Activated CD8-positive, alpha-beta T cell treated with anti-CD3 and anti-CD28 coated beads for 36 hours (primary cell): ENCODE data around the gene PIK3R2. TPM values are rescaled to one million over a fixed set of nuclear protein-coding genes. Genes with fewer than 3 reads are reported as not detected.

Experiments used
- ATAC-seq: fragments of 200-7000 bp; cut with Tn5 transposase; one replicate; pipeline ENCODE4 v1.10.0; 2021; ENCODE audit warnings: mild to moderate bottlenecking, moderate library complexity
- CTCF ChIA-PET: fragments of 350-600 bp; sonication (Branson Sonifier 250); formaldehyde crosslinking; loops from one replicate; lab custom pipeline; 2021; ENCODE audit warnings: antibody characterized with exemption; lab: Charles Lee
- POLR2A ChIA-PET: fragments of 350-600 bp; sonication (Branson Sonifier 250); formaldehyde crosslinking; loops from one replicate; lab custom pipeline; 2021; ENCODE audit warnings: antibody characterized with exemption; lab: Charles Lee
- DNase-seq: peaks from one replicate; pipeline ENCODE4 v3.0.0-alpha.2; 2020
- H3K27ac Mint-ChIP-seq: one replicate; pipeline ENCODE4 v1.8.0; 2021; ENCODE audit warnings: mild to moderate bottlenecking, mixed read lengths
- H3K27me3 Mint-ChIP-seq: one replicate; pipeline ENCODE4 v1.8.0; 2021; ENCODE audit warnings: mixed read lengths
- H3K36me3 Mint-ChIP-seq: one replicate; pipeline ENCODE4 v1.8.0; 2021; ENCODE audit warnings: low read depth, mixed read lengths
- H3K4me1 Mint-ChIP-seq: one replicate; pipeline ENCODE4 v1.8.0; 2021; ENCODE audit warnings: low read depth, mixed read lengths
- H3K4me3 Mint-ChIP-seq: one replicate; pipeline ENCODE4 v1.8.0; 2021; ENCODE audit warnings: mild to moderate bottlenecking, moderate library complexity, mixed read lengths
- H3K9me3 Mint-ChIP-seq: one replicate; pipeline ENCODE4 v1.8.0; 2021; ENCODE audit warnings: mixed read lengths
- CTCF ChIP-seq: fragments of 200-600 bp; IDR thresholded peaks from one replicate; pipeline ENCODE4 v1.8.0; 2022; ENCODE audit warnings: antibody characterized with exemption, mild to moderate bottlenecking
- intact Hi-C: fragments of 100-400 bp; cut with micrococcal nuclease; formaldehyde crosslinking; loops from one replicate; pipeline ENCODE4 v1.10.0; 2022
- total RNA-seq, 2 experiments: library from RNA; stranded (reverse); gene quantifications; one replicate each; pipeline ENCODE4 v1.2.3, GENCODE V29; 2021

The PIK3R2 gene
- total RNA-seq, 2 experiments from 2014 or later = 15.0 to 15.8 TPM

- no peaks in the 10 kb centered on the region for H3K4me1 Mint-ChIP-seq
- POLR2A ChIA-PET = interaction anchor here (3.4 kb wide), 1 partner anchor 11 kb away, joined by 15 read pairs; no protein-coding TSS in a partner anchor
- ATAC-seq = no peak
- no peak overlapping the region for H3K27ac Mint-ChIP-seq
- no peak overlapping the region for H3K4me3 Mint-ChIP-seq
- CTCF ChIA-PET = interaction anchor here (1.4 kb wide), 1 partner anchor 27 kb away, joined by 3 read pairs; no protein-coding TSS in a partner anchor
- H3K27me3 Mint-ChIP-seq = no peaks in the 10 kb centered on the region
- intact Hi-C loops = no loop called here
- no peak for DNase-seq
- TF ChIP-seq CTCF = no peak
- no peaks in the 10 kb centered on the region for H3K9me3 Mint-ChIP-seq
- H3K36me3 Mint-ChIP-seq = peaks cover 37% of the 10 kb centered on the region
Observed at GRCh38 chr19:18140473-18140872, 12.5 kb upstream of the PIK3R2 start.

GRCh38 chr19:18141031-18141430 lies 11.9 kb upstream of the PIK3R2 start:
- ChIA-PET CTCF (interaction anchor here (1.4 kb wide), 1 partner anchor 28 kb away, joined by 3 read pairs; no protein-coding TSS in a partner anchor), POLR2A (interaction anchor here (3.4 kb wide), 1 partner anchor 11 kb away, joined by 15 read pairs; no protein-coding TSS in a partner anchor)
- Mint-ChIP-seq H3K27ac (no peak overlapping the region), H3K36me3 (peaks cover 34% of the 10 kb centered on the region), H3K9me3 (no peaks in the 10 kb centered on the region), H3K4me1 (no peaks in the 10 kb centered on the region), H3K4me3 (no peak overlapping the region), H3K27me3 (no peaks in the 10 kb centered on the region)
- TF ChIP-seq CTCF = no peak
- ATAC-seq (no peak), DNase-seq (no peak)
- intact Hi-C loops = no loop called here

GRCh38 chr19:18143902-18144301 lies 9.1 kb upstream of the PIK3R2 start:
- no peaks in the 10 kb centered on the region for H3K27me3 Mint-ChIP-seq
- intact Hi-C loops = no loop called here
- no peak for TF ChIP-seq CTCF
- H3K9me3 Mint-ChIP-seq = no peaks in the 10 kb centered on the region
- H3K36me3 Mint-ChIP-seq = peaks cover 39% of the 10 kb centered on the region
- H3K27ac Mint-ChIP-seq = no peak overlapping the region
- ATAC-seq (no peak), DNase-seq (no peak)
- H3K4me3 Mint-ChIP-seq = no peak overlapping the region
- ChIA-PET POLR2A (no interaction called here), CTCF (interaction anchor here (1.0 kb wide), 1 partner anchor 24 kb away, joined by 3 read pairs; no protein-coding TSS in a partner anchor)
- no peaks in the 10 kb centered on the region for H3K4me1 Mint-ChIP-seq

GRCh38 chr19:18144361-18144760 lies 8.6 kb upstream of the PIK3R2 start:
- ChIA-PET POLR2A (no interaction called here), CTCF (interaction anchor here (1.0 kb wide), 1 partner anchor 24 kb away, joined by 3 read pairs; no protein-coding TSS in a partner anchor)
- no peaks in the 10 kb centered on the region for H3K4me1 Mint-ChIP-seq

More at GRCh38 chr19:18144361-18144760, 8.6 kb upstream of the PIK3R2 start:
- intact Hi-C loops = no loop called here
- no peaks in the 10 kb centered on the region for H3K27me3 Mint-ChIP-seq
- DNase-seq (no peak), ATAC-seq (no peak)
- H3K4me3 Mint-ChIP-seq = no peak overlapping the region
- H3K9me3 Mint-ChIP-seq = no peaks in the 10 kb centered on the region
- H3K27ac Mint-ChIP-seq = no peak overlapping the region
- TF ChIP-seq CTCF = no peak
- H3K36me3 Mint-ChIP-seq = peaks cover 37% of the 10 kb centered on the region
